NB4 (cell line): ENCODE measurements around the gene CHRNB2.
A peak's percentile ranks its signal among the peaks of the same experiment; 100 is the strongest.

Experiments used
- DNase-seq: peaks from one replicate; pipeline ENCODE4 v3.0.0; 2010; ENCODE audit warnings: low read depth
- H3K4me3 ChIP-seq: one replicate; pipeline ENCODE4 v1.5.1; 2011; ENCODE audit warnings: mild to moderate bottlenecking, low read depth, low read length, moderate library complexity
- MAX ChIP-seq: IDR thresholded peaks from 2 replicates; pipeline ENCODE4 v1.6.1; 2011; ENCODE audit warnings: low read depth, low read length
- MYC ChIP-seq: IDR thresholded peaks from 2 replicates; pipeline ENCODE4 v1.6.1; 2011; ENCODE audit warnings: low read depth, low read length
- POLR2A ChIP-seq: IDR thresholded peaks from 2 replicates; pipeline ENCODE4 v1.6.1; 2011; ENCODE audit warnings: mild to moderate bottlenecking; ENCODE audit not compliant: insufficient read length; ENCODE audit errors: extremely low read depth
- TF ChIP-seq, protein P1 (sequence below): IDR thresholded peaks from one replicate; pipeline ENCODE4 v1.5.1; 2012; ENCODE audit warnings: low read depth, low read length

CHRNB2 gene

DNA sequence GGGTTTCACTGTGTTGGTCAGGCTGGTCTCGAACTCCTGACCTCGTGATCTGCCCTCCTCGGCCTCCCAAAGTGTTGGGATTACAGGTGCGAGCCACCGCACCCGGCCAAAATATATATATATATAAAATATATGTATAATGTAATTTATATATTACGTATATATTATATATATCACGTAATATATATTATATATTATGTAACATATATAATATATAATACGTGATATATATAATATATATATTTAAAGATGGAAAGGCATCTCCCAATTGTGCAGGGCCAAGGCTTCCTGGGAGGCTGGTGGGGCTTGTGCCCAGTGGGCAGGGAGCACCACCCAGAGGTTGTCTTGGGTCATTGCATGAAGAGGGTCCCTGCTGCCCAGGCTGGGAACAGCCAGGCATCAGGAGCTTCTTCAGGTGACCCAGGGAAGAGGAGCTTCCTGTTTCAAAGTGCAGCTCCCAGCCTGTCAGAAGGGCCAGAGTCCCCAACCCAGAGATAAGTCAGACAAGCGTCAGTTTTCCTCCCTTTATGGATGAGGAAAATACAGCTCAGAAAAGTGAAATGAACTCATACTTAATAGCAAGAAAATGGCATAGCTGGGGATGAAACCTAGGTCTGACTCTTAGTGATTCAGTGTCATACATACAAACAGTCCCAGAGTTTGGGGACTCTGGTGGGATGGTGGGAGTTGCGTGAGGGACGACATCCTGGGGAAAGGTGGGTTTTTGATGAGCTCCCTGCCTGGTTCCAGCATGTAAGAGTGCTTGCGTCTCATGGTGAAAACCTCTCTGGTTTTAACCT is 21.1 kb upstream of the CHRNB2 start:
- peak; percentile 66 for DNase-seq
- no peak for TF ChIP-seq MYC
- TF ChIP-seq, protein P1, sequence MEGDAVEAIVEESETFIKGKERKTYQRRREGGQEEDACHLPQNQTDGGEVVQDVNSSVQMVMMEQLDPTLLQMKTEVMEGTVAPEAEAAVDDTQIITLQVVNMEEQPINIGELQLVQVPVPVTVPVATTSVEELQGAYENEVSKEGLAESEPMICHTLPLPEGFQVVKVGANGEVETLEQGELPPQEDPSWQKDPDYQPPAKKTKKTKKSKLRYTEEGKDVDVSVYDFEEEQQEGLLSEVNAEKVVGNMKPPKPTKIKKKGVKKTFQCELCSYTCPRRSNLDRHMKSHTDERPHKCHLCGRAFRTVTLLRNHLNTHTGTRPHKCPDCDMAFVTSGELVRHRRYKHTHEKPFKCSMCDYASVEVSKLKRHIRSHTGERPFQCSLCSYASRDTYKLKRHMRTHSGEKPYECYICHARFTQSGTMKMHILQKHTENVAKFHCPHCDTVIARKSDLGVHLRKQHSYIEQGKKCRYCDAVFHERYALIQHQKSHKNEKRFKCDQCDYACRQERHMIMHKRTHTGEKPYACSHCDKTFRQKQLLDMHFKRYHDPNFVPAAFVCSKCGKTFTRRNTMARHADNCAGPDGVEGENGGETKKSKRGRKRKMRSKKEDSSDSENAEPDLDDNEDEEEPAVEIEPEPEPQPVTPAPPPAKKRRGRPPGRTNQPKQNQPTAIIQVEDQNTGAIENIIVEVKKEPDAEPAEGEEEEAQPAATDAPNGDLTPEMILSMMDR = peak; percentile 84
- no peak overlapping the region for H3K4me3 ChIP-seq

DNA sequence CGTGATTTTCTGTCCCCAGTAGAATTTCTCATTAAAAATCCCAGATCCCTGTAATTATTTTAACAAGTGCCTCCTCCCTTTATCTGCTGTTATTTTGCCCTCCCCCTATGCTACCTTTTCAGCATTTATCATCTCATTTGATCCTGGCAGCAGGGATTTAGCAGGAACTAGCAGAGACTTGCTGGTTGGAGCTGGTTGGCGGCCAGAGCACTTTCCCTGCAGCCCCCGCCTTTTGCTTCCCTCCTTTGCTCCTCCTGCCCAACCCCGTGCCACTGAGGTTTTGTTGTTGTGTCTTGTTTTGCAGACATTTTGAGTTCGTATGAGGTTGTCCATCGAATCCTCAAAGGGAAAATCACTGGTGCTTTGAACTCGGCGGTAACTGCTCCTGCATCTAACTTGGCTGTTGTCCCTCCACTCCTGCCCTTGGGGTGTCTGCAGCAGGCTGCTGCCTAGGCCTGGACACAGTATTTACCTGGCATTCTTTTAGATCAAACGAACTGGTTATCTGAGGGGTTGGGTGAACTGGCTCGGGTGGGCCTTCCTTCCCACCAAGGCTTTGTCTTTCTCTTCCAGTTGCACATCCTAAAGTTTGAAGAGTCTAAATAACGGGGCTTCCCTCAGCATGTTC is 20.4 kb upstream of the CHRNB2 start:
- no peak overlapping the region for H3K4me3 ChIP-seq
- TF ChIP-seq POLR2A (no peak), MYC (no peak)
- DNase-seq = no peak

DNA sequence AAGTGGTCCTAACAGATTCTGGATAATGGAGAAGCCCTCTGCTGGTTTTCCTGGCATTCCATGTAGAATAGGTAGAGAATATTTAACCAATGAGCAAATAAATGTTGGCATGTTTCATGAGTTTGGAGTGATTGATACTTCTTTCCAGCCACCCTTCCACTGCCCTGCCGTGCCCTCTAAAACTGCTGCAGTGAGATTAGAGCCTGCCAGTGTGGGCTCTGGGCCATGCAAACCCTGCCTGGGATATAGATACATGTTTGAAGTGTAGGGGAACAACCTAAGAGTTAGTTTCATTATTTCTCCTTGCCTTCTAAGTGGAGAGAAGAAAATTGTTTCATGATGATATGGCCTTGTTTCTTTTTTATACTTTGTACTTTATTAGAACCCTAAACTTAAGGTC is 19.6 kb upstream of the CHRNB2 start:
- TF ChIP-seq POLR2A (no peak), MAX (no peak), MYC (no peak)
- TF ChIP-seq, protein P1 = no peak
- DNase-seq = no peak
- H3K4me3 ChIP-seq = no peak overlapping the region

DNA sequence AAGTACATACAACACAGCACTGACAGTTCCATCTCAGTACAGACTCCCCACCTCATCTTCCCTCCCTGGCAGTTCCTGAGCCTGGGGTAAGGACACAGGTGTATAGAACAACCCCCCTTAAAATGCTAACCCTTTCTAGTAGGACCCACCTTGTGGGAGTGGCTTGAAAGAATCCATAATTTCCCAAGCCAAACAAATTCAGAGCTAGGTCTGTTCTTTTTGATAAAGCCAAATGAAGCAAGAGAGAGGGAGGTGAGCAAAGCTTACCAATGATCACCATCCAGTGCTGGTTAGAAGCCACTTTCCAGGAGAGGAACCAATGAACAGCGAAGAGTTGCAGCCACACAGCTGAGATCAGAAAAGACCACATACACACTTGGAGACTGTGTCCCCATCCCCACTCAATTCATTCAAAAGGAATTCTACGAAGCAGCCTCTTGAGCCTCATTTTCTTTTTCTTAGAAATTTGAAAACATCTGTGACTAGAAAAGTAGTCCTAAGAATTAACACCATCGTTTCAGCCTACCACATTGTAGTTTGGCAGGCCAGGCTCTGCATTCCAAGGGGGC is 18.3 kb upstream of the CHRNB2 start:
- DNase-seq = no peak
- TF ChIP-seq, protein P1 = no peak
- TF ChIP-seq MAX = no peak
- TF ChIP-seq POLR2A = no peak
- TF ChIP-seq MYC = no peak
- peak overlapping the region; percentile 13 for H3K4me3 ChIP-seq

DNA sequence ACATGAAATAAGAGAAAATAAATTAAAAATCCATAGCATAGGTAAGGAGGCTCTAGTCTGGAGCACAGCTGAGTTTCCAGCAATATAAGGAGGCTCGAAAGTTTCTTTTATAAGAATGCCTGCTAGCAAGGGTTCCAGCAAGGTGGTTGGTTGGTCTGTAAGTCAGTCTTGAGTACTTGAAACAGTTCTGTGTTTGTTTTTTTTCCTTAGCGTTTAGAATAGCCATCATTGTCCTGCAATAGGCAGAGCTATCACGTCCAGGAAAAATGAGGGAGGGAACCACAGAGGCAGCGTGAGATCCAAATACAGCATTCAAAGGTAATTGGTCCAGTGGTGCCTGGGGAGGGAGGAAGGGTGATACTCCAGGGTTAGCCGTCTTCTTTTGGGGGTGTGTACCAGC is 17.5 kb upstream of the CHRNB2 start:
- DNase-seq = no peak
- TF ChIP-seq MAX = no peak

GRCh38 chr1:154550657-154551056 is 16.9 kb upstream of the CHRNB2 start:
- H3K4me3 ChIP-seq = no peak overlapping the region
- no peak for DNase-seq
- TF ChIP-seq MYC (no peak), MAX (no peak), POLR2A (no peak)
- TF ChIP-seq, protein P1 = no peak

More for the DNA sequence above, 17.5 kb upstream of the CHRNB2 start:
- no peak overlapping the region for H3K4me3 ChIP-seq
